SK-N-SH (cell line): Measurements from ENCODE around the gene MAP2K2.

Source experiments
- GABPA ChIP-seq: IDR thresholded peaks from 2 replicates; pipeline ENCODE4 v1.4.0; 2012; ENCODE audit warnings: low read depth, mild to moderate bottlenecking
- POLR2AphosphoS5 ChIP-seq: IDR thresholded peaks from 2 replicates; pipeline ENCODE4 v1.6.1; 2012; ENCODE audit warnings: low read depth, low read length
- RAD21 ChIP-seq: IDR thresholded peaks from 2 replicates; pipeline ENCODE4 v1.6.1; 2012; ENCODE audit warnings: mild to moderate bottlenecking, low read length
- USF2 ChIP-seq: fragments of 150-350 bp; IDR thresholded peaks from 2 replicates; pipeline ENCODE4 v1.6.1; 2017; ENCODE audit warnings: antibody characterized with exemption, low read length, low read depth, borderline replicate concordance
- YY1 ChIP-seq: IDR thresholded peaks from 2 replicates; pipeline ENCODE4 v1.4.0; 2012; ENCODE audit warnings: low read depth, mild to moderate bottlenecking
- TF ChIP-seq, protein P1 (sequence below): fragments of 200-600 bp; sonication (generic); IDR thresholded peaks from 2 replicates; pipeline ENCODE4 v1.6.1; 2017; ENCODE audit warnings: antibody characterized with exemption, mild to moderate bottlenecking, moderate library complexity
- TF ChIP-seq, protein P2 (sequence below): fragments of 150-350 bp; IDR thresholded peaks from 2 replicates; pipeline ENCODE4 v1.6.1; 2016; ENCODE audit warnings: mild to moderate bottlenecking, low read depth, low read length

DNA sequence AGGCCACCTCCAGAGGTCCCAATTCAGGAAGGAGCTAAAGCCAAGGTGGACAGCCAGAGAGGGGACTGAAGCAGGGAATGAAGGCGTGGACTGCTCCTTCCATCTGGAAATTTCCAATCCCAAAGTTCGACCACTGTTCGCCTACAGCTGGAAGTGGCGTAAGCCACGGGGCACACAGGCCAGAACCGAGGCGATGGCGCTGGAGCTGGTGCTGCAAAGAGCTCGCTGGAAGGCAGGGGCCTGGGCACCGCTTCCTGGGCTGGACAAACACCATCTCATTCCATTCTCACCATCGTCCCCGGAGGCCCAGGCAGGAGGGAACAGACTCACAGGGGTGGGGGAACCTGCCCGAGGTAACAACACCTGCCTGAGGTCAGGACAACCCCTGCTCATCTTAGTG is 4.2 kb downstream of the MAP2K2 start:
- TF ChIP-seq, protein P1, sequence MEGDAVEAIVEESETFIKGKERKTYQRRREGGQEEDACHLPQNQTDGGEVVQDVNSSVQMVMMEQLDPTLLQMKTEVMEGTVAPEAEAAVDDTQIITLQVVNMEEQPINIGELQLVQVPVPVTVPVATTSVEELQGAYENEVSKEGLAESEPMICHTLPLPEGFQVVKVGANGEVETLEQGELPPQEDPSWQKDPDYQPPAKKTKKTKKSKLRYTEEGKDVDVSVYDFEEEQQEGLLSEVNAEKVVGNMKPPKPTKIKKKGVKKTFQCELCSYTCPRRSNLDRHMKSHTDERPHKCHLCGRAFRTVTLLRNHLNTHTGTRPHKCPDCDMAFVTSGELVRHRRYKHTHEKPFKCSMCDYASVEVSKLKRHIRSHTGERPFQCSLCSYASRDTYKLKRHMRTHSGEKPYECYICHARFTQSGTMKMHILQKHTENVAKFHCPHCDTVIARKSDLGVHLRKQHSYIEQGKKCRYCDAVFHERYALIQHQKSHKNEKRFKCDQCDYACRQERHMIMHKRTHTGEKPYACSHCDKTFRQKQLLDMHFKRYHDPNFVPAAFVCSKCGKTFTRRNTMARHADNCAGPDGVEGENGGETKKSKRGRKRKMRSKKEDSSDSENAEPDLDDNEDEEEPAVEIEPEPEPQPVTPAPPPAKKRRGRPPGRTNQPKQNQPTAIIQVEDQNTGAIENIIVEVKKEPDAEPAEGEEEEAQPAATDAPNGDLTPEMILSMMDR, result no peak
- TF ChIP-seq POLR2AphosphoS5 (no peak), YY1 (no peak), USF2 (no peak), RAD21 (no peak), GABPA (no peak)
- TF ChIP-seq, protein P2, sequence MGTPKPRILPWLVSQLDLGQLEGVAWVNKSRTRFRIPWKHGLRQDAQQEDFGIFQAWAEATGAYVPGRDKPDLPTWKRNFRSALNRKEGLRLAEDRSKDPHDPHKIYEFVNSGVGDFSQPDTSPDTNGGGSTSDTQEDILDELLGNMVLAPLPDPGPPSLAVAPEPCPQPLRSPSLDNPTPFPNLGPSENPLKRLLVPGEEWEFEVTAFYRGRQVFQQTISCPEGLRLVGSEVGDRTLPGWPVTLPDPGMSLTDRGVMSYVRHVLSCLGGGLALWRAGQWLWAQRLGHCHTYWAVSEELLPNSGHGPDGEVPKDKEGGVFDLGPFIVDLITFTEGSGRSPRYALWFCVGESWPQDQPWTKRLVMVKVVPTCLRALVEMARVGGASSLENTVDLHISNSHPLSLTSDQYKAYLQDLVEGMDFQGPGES, result no peak
